Measurements from ENCODE around the gene TPD52L1.

The TPD52L1 gene

DNA sequence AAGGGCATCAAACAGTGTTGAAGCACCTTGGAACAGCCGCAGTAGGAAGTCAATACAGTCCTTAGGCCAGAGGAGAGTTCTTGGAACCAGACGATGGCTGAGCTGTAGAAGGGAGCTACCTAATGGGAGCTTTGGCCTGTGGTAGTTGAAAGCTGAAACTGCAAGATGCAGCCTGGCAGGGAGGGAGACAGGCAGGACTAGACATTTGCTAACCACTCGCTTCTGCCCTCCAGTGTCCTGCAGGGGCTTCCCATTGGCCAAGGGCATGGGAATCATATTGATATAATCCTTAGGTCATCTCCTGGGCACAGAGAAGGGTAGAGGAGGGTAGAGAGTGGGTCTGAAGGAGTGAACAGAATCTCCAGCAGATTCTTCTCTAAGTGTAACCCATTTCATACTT is 60.4 kb downstream of the TPD52L1 start:
- no peak overlapping the region for H3K27ac Mint-ChIP-seq
- H3K27me3 Mint-ChIP-seq (ENCODE audit: low read depth, poor library complexity): peaks cover 3% of the 10 kb centered on the region
- no peak overlapping the region for H3K4me3 Mint-ChIP-seq
- H3K4me1 Mint-ChIP-seq: no peaks in the 10 kb centered on the region
- no peak for DNase-seq
- H3K9me3 Mint-ChIP-seq: no peaks in the 10 kb centered on the region
- TF ChIP-seq, protein P1, sequence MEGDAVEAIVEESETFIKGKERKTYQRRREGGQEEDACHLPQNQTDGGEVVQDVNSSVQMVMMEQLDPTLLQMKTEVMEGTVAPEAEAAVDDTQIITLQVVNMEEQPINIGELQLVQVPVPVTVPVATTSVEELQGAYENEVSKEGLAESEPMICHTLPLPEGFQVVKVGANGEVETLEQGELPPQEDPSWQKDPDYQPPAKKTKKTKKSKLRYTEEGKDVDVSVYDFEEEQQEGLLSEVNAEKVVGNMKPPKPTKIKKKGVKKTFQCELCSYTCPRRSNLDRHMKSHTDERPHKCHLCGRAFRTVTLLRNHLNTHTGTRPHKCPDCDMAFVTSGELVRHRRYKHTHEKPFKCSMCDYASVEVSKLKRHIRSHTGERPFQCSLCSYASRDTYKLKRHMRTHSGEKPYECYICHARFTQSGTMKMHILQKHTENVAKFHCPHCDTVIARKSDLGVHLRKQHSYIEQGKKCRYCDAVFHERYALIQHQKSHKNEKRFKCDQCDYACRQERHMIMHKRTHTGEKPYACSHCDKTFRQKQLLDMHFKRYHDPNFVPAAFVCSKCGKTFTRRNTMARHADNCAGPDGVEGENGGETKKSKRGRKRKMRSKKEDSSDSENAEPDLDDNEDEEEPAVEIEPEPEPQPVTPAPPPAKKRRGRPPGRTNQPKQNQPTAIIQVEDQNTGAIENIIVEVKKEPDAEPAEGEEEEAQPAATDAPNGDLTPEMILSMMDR (IDR thresholded peaks at IDR 0.05): no peak
- H3K36me3 Mint-ChIP-seq (ENCODE audit: low read depth): no peaks in the 10 kb centered on the region

DNA sequence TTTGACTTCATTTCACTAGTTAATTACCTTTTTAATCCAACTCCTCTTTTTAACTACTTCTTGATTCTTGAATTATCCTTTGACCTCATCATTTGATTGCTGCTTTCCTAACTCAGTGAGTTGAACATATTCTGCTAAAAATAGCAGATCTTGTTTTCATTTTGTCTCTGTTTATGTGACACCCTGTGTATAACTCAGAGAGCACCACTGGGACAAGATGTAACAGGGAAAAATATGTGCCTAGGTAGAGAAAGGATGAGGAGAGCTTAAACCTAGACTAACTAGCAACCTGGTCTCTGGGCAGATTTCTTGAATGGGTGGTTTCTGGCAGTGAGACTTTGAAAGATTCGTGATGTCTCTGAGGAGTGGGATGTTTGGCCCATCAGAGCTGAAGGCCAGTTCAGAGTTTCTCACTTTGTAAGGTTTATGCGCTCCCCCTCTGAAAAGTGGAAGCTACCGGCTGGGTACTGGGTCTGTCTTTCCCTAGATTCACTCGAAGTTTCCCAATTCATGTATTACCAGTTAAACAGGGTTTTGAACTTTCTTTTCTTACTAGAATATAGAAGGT is 61.8 kb downstream of the TPD52L1 start:
- TF ChIP-seq, protein P1 (IDR thresholded peaks at IDR 0.05): no peak
- Mint-ChIP-seq H3K27ac (no peak overlapping the region), H3K9me3 (no peaks in the 10 kb centered on the region), H3K36me3 (ENCODE audit: low read depth) (no peaks in the 10 kb centered on the region), H3K27me3 (ENCODE audit: low read depth, poor library complexity) (peaks cover 3% of the 10 kb centered on the region), H3K4me3 (no peak overlapping the region), H3K4me1 (no peaks in the 10 kb centered on the region)
- DNase-seq: no peak

DNA sequence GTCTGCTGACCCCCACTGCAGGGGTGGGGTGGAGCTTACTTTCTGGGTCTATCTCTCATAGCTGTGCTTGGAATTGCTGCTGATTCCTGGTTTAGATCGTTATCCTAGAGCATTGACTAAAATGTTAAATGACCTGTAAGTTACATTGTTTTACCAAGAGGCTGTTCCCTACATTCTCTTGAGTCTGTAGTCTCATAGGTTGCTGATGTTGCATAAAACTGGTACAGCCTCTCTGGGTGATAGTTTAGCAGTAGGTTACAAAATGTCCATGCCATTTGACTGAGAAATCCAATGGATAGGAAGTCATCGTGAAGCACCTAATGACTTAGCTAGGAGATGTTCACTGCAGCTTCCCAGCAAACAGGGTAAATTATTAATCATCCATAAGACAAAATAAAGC is 62.4 kb downstream of the TPD52L1 start:
- DNase-seq: no peak
- Mint-ChIP-seq H3K27me3 (ENCODE audit: low read depth, poor library complexity) (peaks cover 3% of the 10 kb centered on the region), H3K4me3 (no peak overlapping the region), H3K4me1 (no peaks in the 10 kb centered on the region), H3K9me3 (no peaks in the 10 kb centered on the region), H3K36me3 (ENCODE audit: low read depth) (no peaks in the 10 kb centered on the region), H3K27ac (no peak overlapping the region)
- TF ChIP-seq, protein P1 (IDR thresholded peaks at IDR 0.05): no peak

DNA sequence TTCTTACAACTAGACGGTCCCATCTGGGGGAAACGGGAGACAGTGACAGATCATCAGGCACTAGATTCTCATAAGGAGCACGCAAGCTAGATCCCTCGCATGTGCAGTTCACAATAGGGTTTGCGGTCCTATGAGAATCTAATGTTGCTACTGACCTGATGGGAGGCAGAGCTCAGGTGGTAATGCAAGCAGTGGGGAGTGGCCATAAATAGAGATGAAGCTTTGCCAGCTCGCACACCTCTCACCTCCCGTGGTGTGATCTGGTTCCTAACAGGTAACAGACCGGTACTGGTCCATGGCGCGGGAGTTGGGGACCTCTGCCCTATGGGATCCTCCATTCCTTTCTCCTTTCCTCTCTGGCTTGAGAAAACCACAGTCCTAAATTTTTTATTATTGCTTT is 63.8 kb downstream of the TPD52L1 start:
- Mint-ChIP-seq H3K27me3 (ENCODE audit: low read depth, poor library complexity) (peaks cover 1% of the 10 kb centered on the region), H3K9me3 (no peaks in the 10 kb centered on the region), H3K4me3 (no peak overlapping the region), H3K4me1 (no peaks in the 10 kb centered on the region), H3K27ac (no peak overlapping the region), H3K36me3 (ENCODE audit: low read depth) (no peaks in the 10 kb centered on the region)
- DNase-seq: no peak
- TF ChIP-seq, protein P1 (IDR thresholded peaks at IDR 0.05): no peak

DNA sequence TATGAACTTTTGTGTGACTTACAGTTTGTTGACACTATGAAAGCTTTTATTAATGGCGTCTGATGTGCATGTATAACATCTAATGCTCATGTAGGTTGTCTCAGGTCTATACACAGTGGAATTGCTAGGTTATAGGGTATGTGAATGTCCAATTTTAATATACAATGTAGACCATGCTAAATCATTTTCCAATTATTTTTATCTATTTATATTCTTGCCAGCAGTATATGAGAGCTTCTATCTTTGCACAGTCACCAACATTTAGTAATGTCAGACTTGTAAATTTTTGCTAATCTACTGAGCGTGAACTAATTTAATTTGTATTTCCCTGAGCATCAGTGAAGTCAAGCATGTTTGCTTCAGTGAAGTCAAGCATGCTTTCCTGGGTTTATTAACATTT is 64.4 kb downstream of the TPD52L1 start:
- Mint-ChIP-seq H3K36me3 (ENCODE audit: low read depth) (no peaks in the 10 kb centered on the region), H3K9me3 (no peaks in the 10 kb centered on the region), H3K27me3 (ENCODE audit: low read depth, poor library complexity) (no peaks in the 10 kb centered on the region), H3K4me1 (no peaks in the 10 kb centered on the region), H3K27ac (no peak overlapping the region), H3K4me3 (no peak overlapping the region)
- no peak for DNase-seq
- TF ChIP-seq, protein P1 (IDR thresholded peaks at IDR 0.05): no peak

DNA sequence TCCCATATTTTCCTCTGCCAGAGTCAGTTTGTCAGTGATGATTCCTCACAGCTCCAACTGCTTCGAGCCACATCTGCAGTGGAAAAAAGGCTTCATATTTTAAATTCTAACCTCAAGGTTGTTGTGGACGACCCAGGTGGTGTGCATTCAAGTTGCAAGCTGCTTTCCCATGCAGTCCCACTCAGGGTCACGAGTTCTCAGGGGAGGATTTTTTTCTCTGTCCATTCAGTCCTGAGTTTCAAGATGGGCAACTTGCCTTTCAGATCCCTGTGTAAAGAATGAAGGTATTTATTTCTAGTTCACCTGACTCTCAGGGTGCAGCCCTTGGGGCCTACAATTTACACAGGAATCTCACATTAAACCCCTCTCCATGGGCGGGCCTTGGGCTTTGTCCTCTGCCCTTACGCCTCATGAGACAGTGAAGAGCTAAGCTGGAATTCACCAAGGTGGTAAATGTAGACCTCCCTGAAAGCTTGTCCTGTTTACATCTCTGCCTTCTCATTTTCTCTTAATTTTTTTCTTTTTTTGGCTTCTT is 65.9 kb downstream of the TPD52L1 start:
- no peak for DNase-seq
- TF ChIP-seq, protein P1 (IDR thresholded peaks at IDR 0.05): no peak
- Mint-ChIP-seq H3K36me3 (ENCODE audit: low read depth) (no peaks in the 10 kb centered on the region), H3K9me3 (no peaks in the 10 kb centered on the region), H3K4me1 (no peaks in the 10 kb centered on the region), H3K4me3 (no peak overlapping the region), H3K27ac (no peak overlapping the region), H3K27me3 (ENCODE audit: low read depth, poor library complexity) (no peaks in the 10 kb centered on the region)

All from nephron progenitor cell (in vitro differentiated cells).